AG04449 (cell line): ENCODE measurements around the gene LIN28A.

Source experiments
- CTCF ChIA-PET: fragments of 350-600 bp; formaldehyde crosslinking; extraction: SDS; loops from one replicate; lab custom pipeline; 2021; ENCODE audit warnings: antibody characterized with exemption; lab: Yijun Ruan, JAX
- POLR2A ChIA-PET: fragments of 400-600, 350-600 bp; formaldehyde crosslinking; extraction: SDS; loops from one replicate; lab custom pipeline; 2020; ENCODE audit warnings: antibody characterized with exemption, inconsistent platforms; lab: Yijun Ruan, JAX
- DNase-seq: peaks from one replicate; pipeline ENCODE4 v3.0.0-alpha.2; 2010; ENCODE audit warnings: low read depth, low spot score
- H3K4me3 ChIP-seq: 2 replicates; pipeline ENCODE4 v1.5.1; 2011; ENCODE audit warnings: low read depth, mild to moderate bottlenecking, control low read depth, low read length
- CTCF ChIP-seq: IDR thresholded peaks from one replicate; pipeline ENCODE4 v1.5.1; 2011; ENCODE audit warnings: mild to moderate bottlenecking, moderate library complexity, low read length, control low read depth, inconsistent platforms; ENCODE audit not compliant: insufficient read depth; ENCODE audit errors: missing control alignments

Gene LIN28A

GRCh38 chr1:26405281-26405915, 5.2 kb upstream of the LIN28A start:
- TF ChIP-seq CTCF: no peak
- H3K4me3 ChIP-seq: no peak overlapping the region
- ChIA-PET POLR2A (interaction anchor here (0.6 kb wide), 1 partner anchor 50 kb away, joined by 5 read pairs; no protein-coding TSS in a partner anchor), CTCF (interaction anchor here (0.7 to 5.9 kb wide), 6 partner anchors 11 to 260 kb away, joined by 3 to 90 read pairs (median 6); no protein-coding TSS in a partner anchor)
- DNase-seq: peak; percentile 69

GRCh38 chr1:26408604-26409003, 2.0 kb upstream of the LIN28A start:
- POLR2A ChIA-PET: interaction anchor here (1.0 kb wide), 1 partner anchor 9 kb away, joined by 4 read pairs; no protein-coding TSS in a partner anchor
- no peak for TF ChIP-seq CTCF
- DNase-seq: no peak
- CTCF ChIA-PET: interaction anchor here (1.2 to 5.9 kb wide), 3 partner anchors 8 to 512 kb away, joined by 3 to 90 read pairs (median 10); no protein-coding TSS in a partner anchor
- H3K4me3 ChIP-seq: no peak overlapping the region

GRCh38 chr1:26409191-26409807, 1.3 kb upstream of the LIN28A start:
- TF ChIP-seq CTCF: no peak
- ChIA-PET POLR2A (no interaction called here), CTCF (interaction anchor here (2.6 to 5.9 kb wide), 2 partner anchors 7 to 11 kb away, joined by 10 to 90 read pairs; no protein-coding TSS in a partner anchor)
- H3K4me3 ChIP-seq: no peak overlapping the region
- no peak for DNase-seq

- no peak for TF ChIP-seq CTCF
- ChIA-PET CTCF (interaction anchor here (1.2 to 1.6 kb wide), 2 partner anchors 13 to 16 kb away, joined by 3 to 5 read pairs; no protein-coding TSS in a partner anchor), POLR2A (interaction anchor here (0.6 kb wide), 1 partner anchor 20 kb away, joined by 3 read pairs; the partner anchor contains the start of gene DHDDS)
- no peak for DNase-seq
- no peak overlapping the region for H3K4me3 ChIP-seq
These were observed 1.0 kb downstream of the LIN28A start for GRCh38 chr1:26411624-26412074.

GRCh38 chr1:26412180-26412840, 1.7 kb downstream of the LIN28A start:
- CTCF ChIA-PET: interaction anchor here (0.7 to 1.6 kb wide), 3 partner anchors 13 to 48 kb away, joined by 3 to 5 read pairs (median 3); no protein-coding TSS in a partner anchor
- no peak for TF ChIP-seq CTCF
- no peak overlapping the region for H3K4me3 ChIP-seq
- POLR2A ChIA-PET: no interaction called here
- DNase-seq: no peak
